Hematopoietic multipotent progenitor cell treated with erythropoietin and hydrocortisone succinate and interleukin-3 and kit ligand, for 8 days (in vitro differentiated cells): ENCODE results near the gene CD109.
"Not testable (repeated sequence)": the region's sequence is repeated elsewhere in the genome, so short reads cannot be mapped to it uniquely, and the experiment has no call there.

ENCODE experiments used
- DNase-seq: peaks from one replicate; pipeline ENCODE4 v3.0.0-alpha.2; 2015

CD109 gene

DNA sequence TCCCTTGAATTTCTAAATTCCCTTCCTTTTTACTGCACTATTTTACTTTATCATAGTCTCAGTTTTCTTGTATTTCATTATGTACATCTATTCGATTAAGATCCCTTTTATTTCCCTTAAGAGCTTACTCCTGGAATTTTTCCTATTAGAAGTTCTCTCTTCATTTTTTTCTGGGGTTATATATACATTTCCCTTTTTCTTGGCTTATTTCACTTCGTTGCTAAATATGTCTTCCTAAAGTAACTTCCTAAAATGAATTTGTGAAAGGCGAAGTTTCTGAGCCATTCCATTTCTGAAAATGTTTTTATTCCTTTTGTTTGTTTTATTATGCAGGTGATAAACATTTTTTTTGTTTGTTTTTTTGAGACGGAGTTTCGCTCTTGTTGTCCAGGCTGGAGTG lies 5.9 kb upstream of the CD109 start:
- no peak for DNase-seq

GRCh38 chr6:73691512-73691911 lies 4.5 kb upstream of the CD109 start:
- DNase-seq: no peak

- DNase-seq: no peak
Measured at GRCh38 chr6:73694711-73695411, 1.1 kb upstream of the CD109 start.

- no peak for DNase-seq
Measured at GRCh38 chr6:73696966-73697655, 1.1 kb downstream of the CD109 start.

GRCh38 chr6:73699676-73700459 lies 3.9 kb downstream of the CD109 start:
- DNase-seq: no peak

GRCh38 chr6:73702444-73702843 lies 6.4 kb downstream of the CD109 start:
- DNase-seq: no peak

GRCh38 chr6:73703466-73703865 lies 7.5 kb downstream of the CD109 start:
- no peak for DNase-seq

- DNase-seq: no peak
Measured at GRCh38 chr6:73704260-73704659, 8.3 kb downstream of the CD109 start.

DNA sequence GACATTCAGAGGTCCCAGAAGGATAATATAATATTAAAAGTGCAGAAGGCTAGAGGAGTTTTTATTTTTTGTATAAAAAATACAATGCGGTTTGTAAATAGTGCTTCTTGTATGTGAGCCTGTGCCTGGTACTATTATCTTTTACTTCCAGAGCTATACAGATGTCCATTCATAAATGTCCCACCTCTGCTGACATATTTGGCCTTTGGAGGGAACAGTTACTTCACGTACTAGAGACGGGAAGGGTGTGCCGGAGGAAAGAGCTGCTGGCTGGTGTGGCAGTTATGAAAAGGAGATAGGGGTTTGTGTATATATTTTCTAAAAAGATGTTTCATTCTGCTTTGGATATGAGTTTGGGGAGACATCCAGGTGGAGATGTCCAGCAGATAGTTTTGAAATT lies 8.8 kb downstream of the CD109 start:
- no peak for DNase-seq

DNA sequence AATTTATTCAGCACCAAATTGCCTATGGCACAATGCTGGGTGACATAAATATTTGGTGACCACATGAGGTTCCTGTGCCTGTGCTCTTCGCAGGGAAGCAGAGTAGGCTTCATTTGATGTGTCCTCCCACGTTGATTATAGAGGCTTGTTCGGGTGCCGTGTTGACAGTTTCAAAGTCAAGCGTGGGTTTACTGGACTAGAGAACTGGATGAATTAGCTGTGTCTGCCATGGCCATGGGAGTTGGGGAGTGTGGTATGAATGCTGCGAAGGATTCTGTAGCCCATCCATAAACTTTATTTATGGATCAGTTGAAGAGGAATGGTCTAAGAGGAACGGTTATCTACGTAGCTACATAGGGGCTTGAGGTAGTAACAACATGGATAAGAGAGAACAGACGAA lies 11.0 kb downstream of the CD109 start:
- no peak for DNase-seq

- DNase-seq: peak; percentile 20
Measured at GRCh38 chr6:73710470-73710869, 14.5 kb downstream of the CD109 start.

- no peak for DNase-seq
Measured at GRCh38 chr6:73710948-73711347, 14.9 kb downstream of the CD109 start.

DNA sequence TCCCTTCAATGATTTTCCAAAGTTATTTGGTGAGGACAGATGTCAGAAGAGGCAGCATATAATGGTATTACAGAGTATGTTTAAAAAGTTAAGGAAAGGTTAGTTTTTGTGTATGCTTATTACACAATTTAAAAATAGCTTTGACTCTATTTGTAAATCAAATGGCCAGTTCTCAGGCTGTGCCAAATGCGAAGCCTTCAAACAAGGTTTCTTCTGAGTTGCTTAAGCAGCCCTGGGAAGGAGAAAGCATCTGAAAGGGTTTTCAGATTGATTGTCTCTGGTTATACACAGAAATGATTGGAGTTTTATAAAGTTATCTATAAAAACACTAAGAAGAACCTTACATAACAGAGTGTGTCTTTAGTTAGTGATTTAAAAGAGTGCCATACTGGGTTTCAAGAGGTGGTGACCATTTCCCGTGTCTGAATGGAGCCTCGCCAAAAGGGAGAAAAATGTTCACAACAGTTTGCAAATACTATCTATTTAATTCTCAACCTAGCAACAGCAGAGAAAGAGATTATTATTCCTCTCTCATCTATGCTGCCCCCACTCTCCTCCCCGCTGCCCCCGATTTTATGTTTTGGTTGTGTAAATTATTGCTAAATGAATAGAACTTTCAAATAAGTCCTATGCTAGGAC lies 16.7 kb downstream of the CD109 start:
- no peak for DNase-seq

DNA sequence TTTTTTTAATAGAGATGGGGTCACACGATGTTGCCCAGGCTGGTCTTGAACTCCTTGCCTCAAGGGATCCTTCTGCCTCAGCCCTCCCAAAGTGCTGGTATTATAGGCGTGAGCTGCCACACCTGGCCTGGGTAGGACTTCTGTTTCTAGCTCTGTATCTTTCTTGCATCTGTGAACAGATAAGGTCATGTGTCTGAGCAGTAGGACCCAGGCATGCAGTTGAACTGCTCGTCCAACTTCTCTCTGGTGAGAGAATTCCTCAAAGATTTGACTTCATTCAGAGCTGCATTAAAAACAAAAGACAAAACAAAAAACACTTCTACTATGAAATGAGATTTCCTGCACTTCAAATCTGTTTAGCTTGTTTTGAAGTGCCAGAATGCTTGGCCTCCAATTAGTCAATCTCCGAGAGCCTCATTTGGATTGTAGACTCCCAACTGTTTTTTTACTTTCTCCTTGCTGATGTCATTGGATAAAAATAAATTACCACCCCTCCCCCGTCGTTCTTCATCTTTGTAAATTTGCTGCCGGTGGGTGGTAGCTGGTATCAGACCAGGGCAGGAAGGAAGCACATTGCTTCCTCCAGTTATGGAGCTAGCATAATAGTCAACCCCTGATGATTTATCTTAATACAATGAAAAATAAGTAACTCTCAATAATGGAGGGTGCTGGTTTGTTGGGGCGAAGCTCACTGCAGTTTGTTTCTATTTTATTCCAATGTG lies 17.6 kb downstream of the CD109 start:
- peak; percentile 27 for DNase-seq

GRCh38 chr6:73715111-73715508 lies 19.1 kb downstream of the CD109 start:
- not testable (repeated sequence) for DNase-seq

DNA sequence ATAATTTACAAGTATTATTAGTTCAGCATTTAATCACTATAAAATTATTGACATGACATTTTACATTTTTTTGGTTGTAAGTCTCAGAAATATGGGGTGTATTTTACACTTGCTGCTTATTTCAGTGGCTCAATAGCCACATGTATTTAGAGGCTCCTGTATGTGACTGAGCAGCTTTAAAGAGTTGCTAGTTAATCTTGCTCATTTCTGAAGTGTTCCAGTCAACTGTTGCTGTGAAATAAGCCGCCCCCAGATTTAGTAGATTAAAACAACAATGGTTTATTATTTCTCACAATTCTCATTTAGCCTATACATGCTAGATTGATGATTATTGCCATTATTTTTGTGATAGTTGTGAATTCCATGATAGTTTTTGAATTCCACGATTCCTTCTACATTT lies 23.0 kb downstream of the CD109 start:
- DNase-seq: no peak

- peak; percentile 28 for DNase-seq
Measured at GRCh38 chr6:73722318-73723060, 26.5 kb downstream of the CD109 start.

- not testable (repeated sequence) for DNase-seq
Measured at GRCh38 chr6:73723480-73723879, 27.5 kb downstream of the CD109 start.

DNA sequence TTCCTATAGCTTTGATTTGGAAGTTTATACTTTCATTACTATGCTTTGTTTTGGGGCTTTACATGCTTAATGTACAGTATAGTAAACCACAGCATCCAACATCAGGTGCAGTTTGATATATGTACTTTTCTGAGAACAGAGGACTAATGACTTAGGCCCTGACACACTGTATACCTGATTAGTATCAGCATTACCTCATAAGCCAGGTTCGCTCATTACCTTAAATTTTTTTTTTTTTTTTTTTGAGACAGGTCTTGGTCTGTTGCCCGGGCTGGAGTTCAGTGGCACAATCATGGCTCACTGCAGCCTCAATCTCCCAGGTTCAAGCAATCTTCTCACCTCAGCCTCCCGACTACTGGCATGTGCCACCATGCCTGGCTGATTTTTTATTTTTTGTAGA lies 28.4 kb downstream of the CD109 start:
- DNase-seq: no peak

GRCh38 chr6:73725192-73725591 lies 29.2 kb downstream of the CD109 start:
- peak; percentile 36 for DNase-seq

- no peak for DNase-seq
Measured at GRCh38 chr6:73727114-73727513, 31.1 kb downstream of the CD109 start.
